Cardiac muscle cell (in vitro differentiated cells and primary cell): ENCODE data around the gene INSYN2A. TPM values are rescaled to one million over a fixed set of nuclear protein-coding genes. Genes with fewer than 3 reads are reported as not detected.

Source experiments
- DNase-seq, 2 donors: peaks; one replicate each; pipeline versions ENCODE4 v3.0.0 to v3.0.0-alpha.2; 2010 to 2017; ENCODE audit warnings: low read depth in 1 of 2, low spot score in 1 of 2
- H3K27ac ChIP-seq: fragments of 200-600 bp; sonication (generic); 2 replicates; pipeline ENCODE4 v1.5.1; 2016
- H3K27me3 ChIP-seq: fragments of 200-600 bp; sonication (generic); 2 replicates; pipeline ENCODE4 v1.6.0; 2016; ENCODE audit warnings: control low read depth
- H3K36me3 ChIP-seq: fragments of 200-600 bp; sonication (generic); 2 replicates; pipeline ENCODE4 v1.5.1; 2016; ENCODE audit warnings: control low read depth
- H3K4me1 ChIP-seq: fragments of 200-600 bp; sonication (generic); 2 replicates; pipeline ENCODE4 v1.8.1; 2017; ENCODE audit warnings: low read depth, mild to moderate bottlenecking, mixed run types
- H3K4me3 ChIP-seq: fragments of 200-600 bp; sonication (generic); 2 replicates; pipeline ENCODE4 v1.5.1; 2016; ENCODE audit warnings: mild to moderate bottlenecking
- H3K9me3 ChIP-seq: fragments of 200-600 bp; sonication (generic); 2 replicates; pipeline ENCODE4 v1.5.1; 2017; ENCODE audit warnings: low read depth, mild to moderate bottlenecking, control low read depth
- CTCF ChIP-seq: IDR thresholded peaks from 2 replicates; pipeline ENCODE4 v1.5.1; 2012; ENCODE audit warnings: low read depth, mild to moderate bottlenecking, low read length
- polyA plus RNA-seq: library from polyadenylated mRNA; unstranded; fragments of >200 nt; fragmentation: Nextera tagmentation; extraction: Ambion mirVana; gene quantifications from 2 replicates; pipeline ENCODE4 v1.2.1, GENCODE V29; 2016
- total RNA-seq: library from RNA; depleted of rRNA; stranded (reverse); fragments of >200 nt; gene quantifications from 2 replicates; pipeline ENCODE4 v1.2.3, GENCODE V29; 2016

INSYN2A gene
- total and polyA plus RNA-seq, 2 experiments from 2014 or later: 0.60 TPM; not detected in 1

DNA sequence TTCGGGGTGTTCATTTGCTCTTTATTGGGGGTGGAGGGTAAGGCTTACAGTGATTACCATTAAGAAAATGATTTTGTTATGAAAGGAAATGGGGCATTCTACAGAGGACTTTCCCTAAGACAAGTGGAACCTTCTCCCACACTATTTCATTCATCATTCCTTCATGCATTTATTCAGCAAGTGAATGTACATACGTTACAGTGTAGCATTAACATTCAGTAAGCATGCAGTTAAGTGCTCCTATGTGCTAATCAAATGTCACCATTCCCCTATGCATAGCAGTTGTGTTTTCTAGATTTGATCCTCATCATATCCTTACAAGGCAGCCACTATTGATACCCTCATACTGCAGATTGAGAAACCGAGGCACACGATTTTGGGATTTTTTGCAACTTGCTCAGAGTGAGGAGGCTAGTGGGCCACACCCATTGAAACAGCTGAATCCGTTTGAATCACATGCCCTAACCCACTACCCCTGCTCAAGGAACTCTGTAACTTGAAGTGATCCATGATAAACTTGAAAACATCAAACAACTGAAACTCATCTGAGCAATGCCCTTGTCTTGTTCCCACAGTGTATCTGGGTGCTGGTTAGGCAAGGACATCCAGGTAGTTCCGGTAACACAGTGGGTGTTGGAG, 16.7 kb downstream of the INSYN2A start:
- Histone ChIP-seq H3K4me3 (no peak overlapping the region), H3K4me1 (no peaks in the 10 kb centered on the region)

DNA sequence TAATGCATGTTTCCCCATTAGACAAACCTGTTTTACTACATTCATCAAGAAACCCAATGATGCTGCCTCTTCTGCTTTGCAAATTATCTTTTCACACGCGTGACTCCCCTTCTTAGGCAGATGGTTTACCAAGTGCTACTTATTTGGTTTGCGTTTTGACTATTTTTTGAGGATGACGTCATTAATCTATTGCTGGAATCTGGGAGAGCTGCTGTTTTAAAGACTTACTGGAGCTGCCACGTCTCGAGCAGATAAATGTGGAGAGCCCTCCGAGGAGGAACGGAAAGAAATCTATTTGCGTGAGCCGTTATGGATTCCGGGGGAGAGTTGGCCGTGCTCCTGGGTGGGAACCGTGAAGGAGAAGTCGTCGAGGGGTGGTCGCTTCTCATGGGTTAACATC, 19.7 kb downstream of the INSYN2A start:
- no peak for DNase-seq
- no peaks in the 10 kb centered on the region for H3K4me1 ChIP-seq
- no peak overlapping the region for H3K27ac ChIP-seq
- no peak for TF ChIP-seq CTCF
- no peak overlapping the region for H3K4me3 ChIP-seq
- no peaks in the 10 kb centered on the region for H3K36me3 ChIP-seq
- H3K9me3 ChIP-seq: no peaks in the 10 kb centered on the region
- H3K27me3 ChIP-seq: no peaks in the 10 kb centered on the region

More for the DNA sequence above, 16.7 kb downstream of the INSYN2A start:
- no peaks in the 10 kb centered on the region for H3K36me3 ChIP-seq
- DNase-seq: no peak
- TF ChIP-seq CTCF: no peak
- no peak overlapping the region for H3K27ac ChIP-seq
- H3K9me3 ChIP-seq: no peaks in the 10 kb centered on the region
- no peaks in the 10 kb centered on the region for H3K27me3 ChIP-seq

DNA sequence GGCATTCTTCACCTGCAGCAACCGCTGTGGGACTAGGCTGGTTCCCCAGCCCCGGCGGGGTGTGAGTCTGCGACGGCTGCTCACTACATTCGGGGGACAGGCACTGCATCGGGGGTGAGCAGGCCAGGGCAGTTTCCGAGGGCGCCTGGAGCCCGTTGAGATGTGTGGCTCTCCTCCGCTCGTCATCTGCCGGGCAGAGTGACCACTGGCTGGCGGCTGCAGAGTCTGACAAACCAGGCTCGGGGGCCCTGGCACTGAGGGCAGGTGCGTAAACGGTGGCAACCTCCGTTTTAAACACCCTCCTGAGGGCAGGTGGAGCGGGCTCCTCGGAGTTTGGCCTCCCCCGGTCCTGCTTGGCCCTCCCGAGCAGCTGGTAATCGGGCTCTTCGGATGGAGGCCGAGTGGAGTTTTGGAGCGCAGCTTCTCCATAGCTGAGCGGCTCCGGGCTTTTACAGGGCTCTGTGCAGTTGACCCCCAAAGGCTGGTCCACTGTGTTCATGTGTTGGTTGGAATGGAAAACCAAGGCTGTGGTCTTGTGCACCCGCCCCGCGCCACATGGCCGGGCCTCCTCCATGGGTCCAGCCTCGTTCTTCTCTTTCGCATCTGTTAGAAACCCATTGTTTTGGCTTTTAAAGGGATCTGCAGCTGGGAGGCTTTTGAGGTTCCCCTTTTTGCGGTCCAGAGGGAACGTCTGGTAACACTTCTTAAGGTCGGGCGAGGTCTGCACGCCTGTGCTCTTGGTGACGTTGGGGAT, 20.9 kb downstream of the INSYN2A start:
- Histone ChIP-seq H3K9me3 (no peaks in the 10 kb centered on the region), H3K4me3 (no peak overlapping the region), H3K4me1 (no peaks in the 10 kb centered on the region), H3K27ac (no peak overlapping the region), H3K36me3 (no peaks in the 10 kb centered on the region), H3K27me3 (no peaks in the 10 kb centered on the region)
- TF ChIP-seq CTCF: no peak
- DNase-seq: no peak

- Histone ChIP-seq H3K36me3 (no peaks in the 10 kb centered on the region), H3K27ac (no peak overlapping the region), H3K27me3 (no peaks in the 10 kb centered on the region), H3K9me3 (no peaks in the 10 kb centered on the region), H3K4me1 (no peaks in the 10 kb centered on the region), H3K4me3 (no peak overlapping the region)
- DNase-seq: no peak
- TF ChIP-seq CTCF: no peak
Measured at GRCh38 chr10:127174866-127175265, 21.5 kb downstream of the INSYN2A start.

DNA sequence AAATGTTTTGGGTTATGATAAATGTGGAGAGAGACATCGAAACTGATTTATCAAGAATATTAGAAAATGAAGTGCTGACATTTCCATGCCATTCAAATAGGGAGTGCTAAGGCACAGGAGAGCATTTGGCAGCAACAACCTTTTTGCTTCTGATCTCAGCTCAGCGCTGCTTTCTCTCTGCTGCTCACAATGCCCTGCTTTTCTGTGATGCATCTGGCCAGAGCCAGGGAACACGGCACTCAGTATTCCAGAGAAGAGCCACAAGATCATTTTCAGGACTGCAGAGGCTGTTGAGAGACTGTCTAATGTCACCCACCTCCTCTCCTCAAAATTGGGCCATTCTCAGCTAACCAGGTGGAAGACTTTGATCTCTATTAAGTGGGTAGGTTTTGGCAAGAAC, 28.1 kb downstream of the INSYN2A start:
- Histone ChIP-seq H3K27me3 (no peaks in the 10 kb centered on the region), H3K36me3 (no peaks in the 10 kb centered on the region), H3K27ac (no peak overlapping the region), H3K4me1 (peaks cover 3% of the 10 kb centered on the region), H3K9me3 (no peaks in the 10 kb centered on the region), H3K4me3 (no peak overlapping the region)
- DNase-seq: no peak
- TF ChIP-seq CTCF: no peak
